Endothelial cell of umbilical vein (primary cell): ENCODE measurements around the gene CEP104.

ENCODE experiments used
- EZH2 ChIP-seq: IDR thresholded peaks from 2 replicates; pipeline ENCODE4 v1.6.1; 2012; ENCODE audit warnings: borderline replicate concordance, low read depth, mild to moderate bottlenecking, moderate library complexity, low read length, inconsistent platforms; ENCODE audit not compliant: severe bottlenecking
- JUN ChIP-seq: IDR thresholded peaks from 2 replicates; pipeline ENCODE4 v1.6.1; 2011; ENCODE audit warnings: borderline replicate concordance, low read depth; ENCODE audit not compliant: insufficient read length, insufficient read depth
- POLR2A ChIP-seq: IDR thresholded peaks from 2 replicates; pipeline ENCODE4 v1.6.1; 2012; ENCODE audit warnings: low read depth, mild to moderate bottlenecking, control low read depth, low read length
- POLR2AphosphoS5 ChIP-seq: IDR thresholded peaks from 2 replicates; pipeline ENCODE4 v1.6.1; 2012; ENCODE audit warnings: low read depth, mild to moderate bottlenecking, control low read depth, low read length, moderate library complexity; ENCODE audit not compliant: insufficient read depth
- TF ChIP-seq, protein P1 (sequence below), 2 donors: IDR thresholded peaks; 1 replicate in 1 of 2; 2 replicates in 1 of 2; pipeline ENCODE4 v1.5.1; 2011; ENCODE audit warnings: low read length in 2 of 2, mild to moderate bottlenecking in 2 of 2, moderate library complexity in 2 of 2, control low read depth in 1 of 2, inconsistent platforms in 1 of 2, low read depth in 1 of 2; ENCODE audit not compliant: insufficient read depth in 1 of 2; ENCODE audit errors: extremely low read depth in 1 of 2
- TF ChIP-seq, protein P2 (sequence below): IDR thresholded peaks from 2 replicates; pipeline ENCODE4 v1.6.1; 2011; ENCODE audit not compliant: insufficient read depth, insufficient read length

DNA sequence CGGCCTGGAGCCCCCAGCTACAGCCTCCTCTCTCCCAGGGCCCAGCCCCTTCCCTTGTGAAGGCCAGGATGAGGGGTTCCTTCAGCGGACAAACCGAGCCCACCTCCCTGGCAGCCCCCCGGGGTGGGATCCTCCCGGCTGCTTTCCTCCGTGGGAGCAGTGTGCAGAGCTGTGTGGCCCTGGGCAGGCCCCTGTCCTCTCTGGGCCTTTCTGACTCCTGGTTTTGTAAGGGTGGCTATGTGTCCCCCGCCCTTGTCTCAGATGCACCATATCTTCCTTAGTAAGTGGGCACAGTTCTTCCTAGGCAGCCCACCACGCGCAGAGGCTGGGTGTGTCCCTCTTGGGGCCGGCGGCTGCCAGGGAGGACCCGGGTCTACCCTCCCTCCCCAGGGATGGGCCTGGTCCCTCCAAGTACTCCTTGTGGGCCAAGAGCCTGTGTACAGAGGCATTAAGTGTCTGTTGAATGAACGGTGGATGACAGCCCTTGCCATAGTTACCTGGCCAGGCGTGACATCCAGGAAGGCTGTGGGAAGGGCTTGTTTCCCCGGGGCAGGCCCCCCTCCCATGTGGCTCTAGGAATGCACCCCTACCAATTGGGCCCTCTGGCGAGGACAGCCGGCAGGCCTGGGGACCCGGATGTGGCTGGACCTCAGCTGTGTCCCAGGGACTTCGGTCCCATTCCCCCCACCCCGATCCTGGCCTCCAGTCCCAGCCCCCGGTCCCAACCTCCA, 80.6 kb downstream of the CEP104 start:
- TF ChIP-seq, protein P1, sequence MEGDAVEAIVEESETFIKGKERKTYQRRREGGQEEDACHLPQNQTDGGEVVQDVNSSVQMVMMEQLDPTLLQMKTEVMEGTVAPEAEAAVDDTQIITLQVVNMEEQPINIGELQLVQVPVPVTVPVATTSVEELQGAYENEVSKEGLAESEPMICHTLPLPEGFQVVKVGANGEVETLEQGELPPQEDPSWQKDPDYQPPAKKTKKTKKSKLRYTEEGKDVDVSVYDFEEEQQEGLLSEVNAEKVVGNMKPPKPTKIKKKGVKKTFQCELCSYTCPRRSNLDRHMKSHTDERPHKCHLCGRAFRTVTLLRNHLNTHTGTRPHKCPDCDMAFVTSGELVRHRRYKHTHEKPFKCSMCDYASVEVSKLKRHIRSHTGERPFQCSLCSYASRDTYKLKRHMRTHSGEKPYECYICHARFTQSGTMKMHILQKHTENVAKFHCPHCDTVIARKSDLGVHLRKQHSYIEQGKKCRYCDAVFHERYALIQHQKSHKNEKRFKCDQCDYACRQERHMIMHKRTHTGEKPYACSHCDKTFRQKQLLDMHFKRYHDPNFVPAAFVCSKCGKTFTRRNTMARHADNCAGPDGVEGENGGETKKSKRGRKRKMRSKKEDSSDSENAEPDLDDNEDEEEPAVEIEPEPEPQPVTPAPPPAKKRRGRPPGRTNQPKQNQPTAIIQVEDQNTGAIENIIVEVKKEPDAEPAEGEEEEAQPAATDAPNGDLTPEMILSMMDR (IDR thresholded peaks at IDR 0.05; ENCODE audit: extremely low read depth in 1 of 2, insufficient read depth in 1 of 2, low read depth in 1 of 2, low read length in 2 of 2) = no peak
- TF ChIP-seq POLR2A (no peak), JUN (no peak), EZH2 (no peak), POLR2AphosphoS5 (no peak)
- TF ChIP-seq, protein P2, sequence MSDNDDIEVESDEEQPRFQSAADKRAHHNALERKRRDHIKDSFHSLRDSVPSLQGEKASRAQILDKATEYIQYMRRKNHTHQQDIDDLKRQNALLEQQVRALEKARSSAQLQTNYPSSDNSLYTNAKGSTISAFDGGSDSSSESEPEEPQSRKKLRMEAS = no peak
